ENCODE results near the gene MAST2.

- TF ChIP-seq CTCF (IDR thresholded peaks at IDR 0.05) = no peak
- TF ChIP-seq POLR2A (IDR thresholded peaks at IDR 0.05) = no peak
These were observed 791 bp upstream of the MAST2 start for GRCh38 chr1:45802343-45803298.
